ENCODE measurements around the gene OSBPL6. TPM values are rescaled to one million over a fixed set of nuclear protein-coding genes. Genes with fewer than 3 reads are reported as not detected.
A peak's percentile ranks its signal among the peaks of the same experiment; 100 is the strongest.

OSBPL6 gene
- total RNA-seq, 2 donors from 2014 or later: 5.5 to 6.1 TPM

DNA sequence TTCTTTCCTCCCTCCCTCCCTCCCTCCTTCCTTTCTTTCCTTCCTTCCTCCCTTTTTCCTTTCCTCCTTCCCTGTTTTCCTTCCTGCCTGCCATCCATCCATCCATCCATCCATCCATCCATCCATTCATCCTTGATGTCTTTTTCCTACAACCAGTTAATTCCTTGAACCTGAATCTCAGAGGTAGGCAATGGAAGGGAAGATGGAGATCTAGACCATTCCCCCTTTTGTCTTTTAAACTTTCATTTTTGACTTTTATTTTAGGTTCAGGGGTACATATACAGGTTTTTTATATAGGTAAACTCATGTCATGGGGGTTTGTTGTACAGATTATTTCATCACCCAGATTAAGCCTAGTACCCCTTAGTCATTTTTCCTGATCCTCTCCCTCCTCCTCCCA lies 97.4 kb downstream of the OSBPL6 start:
- Mint-ChIP-seq H3K36me3 (ENCODE audit: insufficient read depth in 2 of 2) (no peaks in the 10 kb centered on the region), H3K4me1 (ENCODE audit: low read depth) (no peaks in the 10 kb centered on the region), H3K27me3 (ENCODE audit: low read depth) (peaks cover 18% of the 10 kb centered on the region), H3K4me3 (no peak overlapping the region), H3K9me3 (no peaks in the 10 kb centered on the region), H3K27ac (no peak overlapping the region)
- ATAC-seq (replicated peaks in 1 of 2) (no peak), DNase-seq (no peak)

DNA sequence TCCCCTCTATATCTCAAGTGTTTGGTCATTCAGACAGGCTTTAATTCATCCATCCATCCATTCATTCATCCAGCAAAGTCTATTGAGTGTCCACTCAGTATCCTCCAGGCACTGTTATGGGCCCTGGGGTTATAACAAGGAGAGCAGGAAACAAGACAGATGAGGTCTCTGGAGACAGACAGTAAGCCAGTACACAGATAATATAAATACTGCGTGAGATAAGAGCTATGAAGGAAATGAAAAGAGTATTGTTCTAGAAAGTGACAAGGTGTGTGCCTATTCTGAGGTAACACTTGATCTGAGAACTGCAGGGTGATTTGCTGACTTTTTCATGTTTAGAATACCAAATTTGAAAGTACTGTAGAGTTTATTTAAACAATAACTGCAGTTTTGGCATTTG lies 98.3 kb downstream of the OSBPL6 start:
- no peaks in the 10 kb centered on the region for H3K9me3 Mint-ChIP-seq
- H3K36me3 Mint-ChIP-seq (ENCODE audit: insufficient read depth in 2 of 2): no peaks in the 10 kb centered on the region
- no peak overlapping the region for H3K4me3 Mint-ChIP-seq
- ATAC-seq (replicated peaks in 1 of 2) (no peak), DNase-seq (no peak)
- no peak overlapping the region for H3K27ac Mint-ChIP-seq
- no peaks in the 10 kb centered on the region for H3K4me1 Mint-ChIP-seq (ENCODE audit: low read depth)
- peaks cover 18% of the 10 kb centered on the region for H3K27me3 Mint-ChIP-seq (ENCODE audit: low read depth)

DNA sequence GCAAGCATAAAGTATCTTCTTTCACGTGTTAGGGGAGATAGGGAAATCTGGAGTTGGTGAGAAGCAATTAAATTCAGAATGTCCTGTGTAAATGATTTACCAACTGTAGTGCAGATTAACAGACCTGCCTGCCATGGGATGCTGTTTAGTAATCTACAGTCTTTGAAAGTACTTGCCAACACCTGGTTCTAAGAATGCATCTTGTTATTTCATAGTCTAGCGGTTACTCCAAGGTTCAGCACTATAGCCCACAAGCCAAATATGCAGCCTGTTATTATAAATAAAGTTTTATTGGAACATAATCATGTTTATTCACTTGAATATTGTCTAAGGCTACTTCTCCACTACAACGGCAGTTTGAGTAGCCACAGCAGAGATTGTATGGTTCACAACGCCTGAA lies 100.8 kb downstream of the OSBPL6 start:
- Mint-ChIP-seq H3K36me3 (ENCODE audit: insufficient read depth in 2 of 2) (no peaks in the 10 kb centered on the region), H3K27me3 (ENCODE audit: low read depth) (peaks cover 18% of the 10 kb centered on the region), H3K9me3 (no peaks in the 10 kb centered on the region), H3K4me1 (ENCODE audit: low read depth) (no peaks in the 10 kb centered on the region), H3K27ac (no peak overlapping the region), H3K4me3 (no peak overlapping the region)
- ATAC-seq (replicated peaks in 1 of 2) (no peak), DNase-seq (no peak)

DNA sequence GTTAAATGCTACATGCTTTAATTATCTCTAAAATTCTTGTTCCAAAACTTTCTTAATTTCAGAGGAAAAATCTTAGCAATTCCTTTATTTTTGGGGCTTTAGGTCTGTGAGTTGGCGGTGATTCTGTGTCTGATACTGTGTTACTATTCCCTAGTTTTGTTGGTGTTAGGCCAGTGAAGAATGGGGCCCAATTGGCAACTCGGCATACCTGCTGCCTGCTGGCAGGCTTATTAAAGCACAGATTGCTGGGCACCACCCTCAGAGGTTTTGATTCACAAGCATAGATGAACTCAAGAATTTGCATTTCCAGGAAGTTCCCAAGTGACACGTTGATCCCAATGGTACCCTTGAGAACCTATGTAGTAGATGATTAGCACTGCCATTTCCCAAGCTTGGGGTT lies 101.6 kb downstream of the OSBPL6 start:
- no peaks in the 10 kb centered on the region for H3K4me1 Mint-ChIP-seq (ENCODE audit: low read depth)
- DNase-seq: no peak
- no peak overlapping the region for H3K27ac Mint-ChIP-seq
- peaks cover 18% of the 10 kb centered on the region for H3K27me3 Mint-ChIP-seq (ENCODE audit: low read depth)
- H3K36me3 Mint-ChIP-seq (ENCODE audit: insufficient read depth in 2 of 2): no peaks in the 10 kb centered on the region
- H3K9me3 Mint-ChIP-seq: no peaks in the 10 kb centered on the region
- no peak overlapping the region for H3K4me3 Mint-ChIP-seq
- no peak for ATAC-seq (replicated peaks in 1 of 2)

DNA sequence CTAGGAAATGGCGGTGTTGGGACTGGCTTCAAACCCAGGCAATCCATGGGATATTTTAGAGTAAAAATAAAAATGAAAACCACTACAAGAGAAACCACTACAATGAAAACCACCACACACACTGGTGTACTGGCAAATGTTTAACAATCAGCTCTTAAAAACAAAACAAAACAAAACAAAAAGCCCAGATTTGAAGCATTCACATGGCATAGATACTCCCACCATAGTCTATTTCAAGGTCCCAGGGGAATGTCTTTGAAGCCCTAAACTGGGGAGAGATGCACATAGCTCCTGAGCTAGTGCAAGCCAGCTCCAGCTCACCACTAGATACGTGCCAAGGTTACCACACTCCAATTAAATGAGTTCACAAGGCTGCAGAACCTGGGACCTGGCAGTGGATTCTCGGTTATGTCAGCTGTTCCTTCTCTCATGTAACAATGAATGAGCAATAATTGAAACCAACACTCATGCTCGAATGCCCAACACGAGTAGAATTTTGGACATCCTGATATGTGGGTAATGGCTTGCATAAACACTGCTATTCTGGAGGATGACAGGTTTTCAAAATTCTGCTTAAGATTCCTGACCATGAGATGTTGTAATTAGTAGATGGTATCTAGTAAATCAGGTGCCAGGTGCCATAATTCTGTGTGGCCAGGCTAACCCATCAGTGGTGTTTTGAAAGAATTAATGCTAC lies 102.2 kb downstream of the OSBPL6 start:
- DNase-seq (no peak), ATAC-seq (replicated peaks in 1 of 2) (no peak)
- H3K36me3 Mint-ChIP-seq (ENCODE audit: insufficient read depth in 2 of 2): no peaks in the 10 kb centered on the region
- H3K9me3 Mint-ChIP-seq: no peaks in the 10 kb centered on the region
- H3K27me3 Mint-ChIP-seq (ENCODE audit: low read depth): peaks cover 12% of the 10 kb centered on the region
- H3K4me1 Mint-ChIP-seq (ENCODE audit: low read depth): no peaks in the 10 kb centered on the region
- no peak overlapping the region for H3K4me3 Mint-ChIP-seq
- H3K27ac Mint-ChIP-seq: no peak overlapping the region

DNA sequence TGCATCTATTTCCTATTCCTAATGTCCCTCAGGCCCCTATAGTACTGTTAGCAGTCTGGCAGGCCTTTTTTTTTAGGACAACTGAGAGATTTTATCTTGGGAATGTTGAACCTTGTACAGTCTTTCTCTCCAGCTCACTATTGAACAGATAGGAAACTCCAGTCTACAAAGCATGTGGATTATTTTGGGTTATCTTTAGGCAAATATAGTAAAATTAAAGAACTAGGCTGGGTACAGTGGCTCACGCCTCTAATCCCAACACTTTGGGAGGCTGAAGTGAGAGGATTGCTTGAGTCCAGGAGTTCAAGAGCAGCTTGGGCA lies 102.7 kb downstream of the OSBPL6 start:
- H3K4me1 Mint-ChIP-seq (ENCODE audit: low read depth): no peaks in the 10 kb centered on the region
- H3K4me3 Mint-ChIP-seq: no peak overlapping the region
- no peaks in the 10 kb centered on the region for H3K9me3 Mint-ChIP-seq
- no peak overlapping the region for H3K27ac Mint-ChIP-seq
- no peaks in the 10 kb centered on the region for H3K36me3 Mint-ChIP-seq (ENCODE audit: insufficient read depth in 2 of 2)
- no peak for DNase-seq
- peaks cover 9% of the 10 kb centered on the region for H3K27me3 Mint-ChIP-seq (ENCODE audit: low read depth)
- no peak for ATAC-seq (replicated peaks in 1 of 2)

DNA sequence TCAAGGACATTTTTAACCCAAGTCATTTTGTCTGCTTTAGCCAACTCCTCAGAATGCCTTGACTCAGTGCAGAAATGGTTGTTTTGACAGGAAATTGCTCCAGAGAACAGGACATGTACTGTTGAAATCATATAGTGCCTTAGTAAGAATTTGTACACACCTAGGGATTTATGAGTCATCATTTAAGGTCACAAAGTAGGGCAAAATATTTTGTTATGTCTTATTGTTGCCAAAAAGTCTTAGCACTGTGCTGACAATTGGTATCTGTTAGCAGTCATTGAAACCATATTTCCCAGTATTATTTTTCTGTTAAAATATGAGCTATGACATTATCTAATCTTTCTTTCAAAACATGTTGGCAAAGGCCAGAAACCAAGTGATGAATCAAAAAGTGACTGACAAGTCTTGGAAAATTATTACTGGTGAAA lies 104.5 kb downstream of the OSBPL6 start:
- H3K4me1 Mint-ChIP-seq (ENCODE audit: low read depth): no peaks in the 10 kb centered on the region
- H3K27me3 Mint-ChIP-seq (ENCODE audit: low read depth): no peaks in the 10 kb centered on the region
- ATAC-seq (replicated peaks in 1 of 2): no peak
- H3K36me3 Mint-ChIP-seq (ENCODE audit: insufficient read depth in 2 of 2): no peaks in the 10 kb centered on the region
- no peaks in the 10 kb centered on the region for H3K9me3 Mint-ChIP-seq
- H3K27ac Mint-ChIP-seq: no peak overlapping the region
- DNase-seq: no peak
- H3K4me3 Mint-ChIP-seq: no peak overlapping the region

DNA sequence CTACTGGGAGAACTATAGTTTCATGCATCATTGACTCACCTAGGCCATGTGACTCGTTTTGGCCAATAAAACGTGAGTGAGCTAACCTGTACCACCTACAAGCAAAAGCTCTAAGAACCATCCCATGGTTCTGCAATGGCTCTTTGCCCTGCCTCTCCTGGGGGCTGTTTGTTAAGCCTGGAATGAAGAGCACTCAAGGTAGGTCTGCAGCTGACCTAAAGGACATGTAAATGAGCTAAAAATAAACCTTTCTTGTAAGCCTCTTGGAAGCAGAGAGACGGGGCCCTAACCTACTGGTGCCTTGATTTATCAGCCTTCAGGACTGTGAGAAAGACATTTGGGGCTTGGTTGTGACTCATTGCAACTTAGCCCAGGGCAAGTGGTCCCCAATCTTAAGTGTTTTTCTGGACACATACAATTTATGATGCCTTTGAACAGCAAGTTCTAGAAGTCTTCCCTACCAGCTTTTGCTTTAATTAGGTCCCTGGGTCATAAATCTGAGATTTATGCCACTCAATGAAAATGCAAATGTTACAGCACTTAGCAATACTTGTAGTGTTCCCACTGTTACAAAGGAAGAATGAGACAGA lies 107.4 kb downstream of the OSBPL6 start:
- no peak overlapping the region for H3K4me3 Mint-ChIP-seq
- no peaks in the 10 kb centered on the region for H3K36me3 Mint-ChIP-seq (ENCODE audit: insufficient read depth in 2 of 2)
- H3K4me1 Mint-ChIP-seq (ENCODE audit: low read depth): peaks cover 4% of the 10 kb centered on the region
- no peak overlapping the region for H3K27ac Mint-ChIP-seq
- H3K9me3 Mint-ChIP-seq: no peaks in the 10 kb centered on the region
- ATAC-seq (replicated peaks in 1 of 2) (no peak), DNase-seq (no peak)
- H3K27me3 Mint-ChIP-seq (ENCODE audit: low read depth): no peaks in the 10 kb centered on the region

DNA sequence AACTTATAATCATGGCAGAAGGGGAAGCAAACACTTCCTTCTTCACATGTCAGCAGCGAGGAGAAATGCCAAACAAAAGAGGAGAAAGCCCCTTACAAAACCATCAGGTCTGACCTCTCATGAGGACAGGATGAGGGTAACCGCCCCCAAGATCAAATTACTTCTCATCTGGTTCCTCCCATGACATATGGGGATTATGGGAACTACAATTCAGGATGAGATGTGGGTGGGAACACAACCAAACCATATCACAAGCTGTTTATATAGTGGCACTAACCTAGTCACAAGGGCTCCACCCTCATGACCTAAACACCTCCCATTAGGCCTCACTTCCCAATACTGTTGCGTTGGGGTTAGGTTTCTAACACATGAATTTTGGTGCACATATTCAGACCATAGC lies 110.0 kb downstream of the OSBPL6 start:
- Mint-ChIP-seq H3K4me3 (no peak overlapping the region), H3K9me3 (no peaks in the 10 kb centered on the region), H3K27me3 (ENCODE audit: low read depth) (peaks cover 7% of the 10 kb centered on the region), H3K4me1 (ENCODE audit: low read depth) (peaks cover 4% of the 10 kb centered on the region), H3K27ac (no peak overlapping the region), H3K36me3 (ENCODE audit: insufficient read depth in 2 of 2) (no peaks in the 10 kb centered on the region)
- DNase-seq: no peak
- no peak for ATAC-seq (replicated peaks in 1 of 2)

DNA sequence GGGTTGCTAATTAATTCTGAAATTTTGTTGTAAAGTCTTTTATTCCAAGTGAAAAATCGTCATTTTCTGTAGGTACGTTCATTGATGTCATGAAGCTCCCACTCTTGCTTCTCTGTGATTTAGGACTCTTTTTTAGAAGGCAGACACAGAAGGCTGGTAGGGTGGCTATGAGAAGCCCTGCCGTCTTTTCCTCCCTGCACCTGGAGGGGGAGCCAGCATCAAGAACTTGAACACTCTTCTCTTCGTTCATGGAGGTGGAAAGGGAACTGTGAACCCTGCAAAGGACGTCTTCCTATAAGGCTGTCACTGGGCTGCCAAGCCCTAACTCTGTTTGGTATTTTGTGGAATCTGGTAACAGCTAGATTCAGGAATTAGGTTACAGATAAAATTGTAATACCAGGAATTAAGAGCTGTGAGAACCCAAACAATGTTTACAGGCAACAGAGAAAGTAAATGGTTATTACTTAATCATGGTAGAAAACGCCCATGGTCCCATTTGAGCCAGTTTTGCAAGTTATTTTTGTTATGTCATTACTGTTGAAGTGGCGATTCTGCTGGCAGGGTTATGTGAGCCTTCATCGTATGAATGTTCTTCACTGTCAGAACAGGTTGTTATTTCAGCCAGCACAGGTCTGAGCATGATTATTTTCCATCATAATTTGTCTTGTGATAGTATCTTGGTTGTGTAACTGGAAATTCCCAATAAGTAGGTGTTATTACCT lies 112.2 kb downstream of the OSBPL6 start:
- H3K9me3 Mint-ChIP-seq: no peaks in the 10 kb centered on the region
- H3K27me3 Mint-ChIP-seq (ENCODE audit: low read depth): peaks cover 18% of the 10 kb centered on the region
- H3K27ac Mint-ChIP-seq: no peak overlapping the region
- no peaks in the 10 kb centered on the region for H3K36me3 Mint-ChIP-seq (ENCODE audit: insufficient read depth in 2 of 2)
- ATAC-seq (replicated peaks in 1 of 2): peak; percentile 69 to 75
- no peak overlapping the region for H3K4me3 Mint-ChIP-seq
- H3K4me1 Mint-ChIP-seq (ENCODE audit: low read depth): peaks cover 4% of the 10 kb centered on the region
- peak; percentile 35 to 39 for DNase-seq

DNA sequence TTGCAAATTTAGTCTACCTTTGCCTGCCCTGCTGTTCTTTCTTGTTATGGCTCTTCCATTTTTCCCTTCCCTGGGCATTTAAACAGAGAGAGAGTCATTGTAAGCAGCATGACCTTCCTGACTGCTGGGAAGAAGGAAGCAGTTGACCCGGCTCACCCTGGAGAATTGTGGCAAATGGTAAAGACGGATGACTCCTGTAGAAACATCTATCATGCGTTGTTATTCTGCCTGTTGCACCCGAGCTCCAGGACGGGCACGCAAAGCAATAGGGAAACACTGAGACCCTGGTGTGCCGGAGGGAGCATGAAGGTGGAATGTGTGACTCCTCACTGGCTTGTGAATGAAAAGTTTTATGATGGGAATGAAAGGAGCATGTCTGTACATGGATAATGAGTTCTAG lies 113.3 kb downstream of the OSBPL6 start:
- no peak overlapping the region for H3K27ac Mint-ChIP-seq
- ATAC-seq (replicated peaks in 1 of 2) (no peak), DNase-seq (no peak)
- no peaks in the 10 kb centered on the region for H3K9me3 Mint-ChIP-seq
- no peak overlapping the region for H3K4me3 Mint-ChIP-seq
- no peaks in the 10 kb centered on the region for H3K36me3 Mint-ChIP-seq (ENCODE audit: insufficient read depth in 2 of 2)
- H3K27me3 Mint-ChIP-seq (ENCODE audit: low read depth): peaks cover 21% of the 10 kb centered on the region
- H3K4me1 Mint-ChIP-seq (ENCODE audit: low read depth): peaks cover 4% of the 10 kb centered on the region

DNA sequence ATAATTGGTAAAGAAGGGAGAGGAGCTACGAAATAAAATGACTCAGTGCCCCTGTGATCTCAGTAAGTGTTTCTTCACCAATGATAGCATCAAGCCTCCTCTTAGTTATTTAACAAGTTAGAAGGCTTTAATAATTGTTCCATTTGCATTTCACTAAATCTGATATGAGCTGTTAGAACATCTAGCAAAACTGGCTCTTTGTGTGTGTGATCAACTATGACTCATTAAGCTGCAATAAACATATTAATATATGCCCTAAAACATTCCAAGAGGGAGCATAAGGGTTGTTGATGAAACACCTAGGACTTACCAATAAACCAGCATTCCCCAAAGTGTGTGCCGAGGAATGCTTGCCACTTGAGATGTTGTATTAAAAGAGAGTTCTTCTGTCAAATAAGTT lies 115.2 kb downstream of the OSBPL6 start:
- Mint-ChIP-seq H3K9me3 (no peaks in the 10 kb centered on the region), H3K27ac (no peak overlapping the region), H3K4me3 (no peak overlapping the region), H3K4me1 (ENCODE audit: low read depth) (peaks cover 4% of the 10 kb centered on the region), H3K36me3 (ENCODE audit: insufficient read depth in 2 of 2) (no peaks in the 10 kb centered on the region), H3K27me3 (ENCODE audit: low read depth) (peaks cover 21% of the 10 kb centered on the region)
- ATAC-seq (replicated peaks in 1 of 2) (no peak), DNase-seq (no peak)

DNA sequence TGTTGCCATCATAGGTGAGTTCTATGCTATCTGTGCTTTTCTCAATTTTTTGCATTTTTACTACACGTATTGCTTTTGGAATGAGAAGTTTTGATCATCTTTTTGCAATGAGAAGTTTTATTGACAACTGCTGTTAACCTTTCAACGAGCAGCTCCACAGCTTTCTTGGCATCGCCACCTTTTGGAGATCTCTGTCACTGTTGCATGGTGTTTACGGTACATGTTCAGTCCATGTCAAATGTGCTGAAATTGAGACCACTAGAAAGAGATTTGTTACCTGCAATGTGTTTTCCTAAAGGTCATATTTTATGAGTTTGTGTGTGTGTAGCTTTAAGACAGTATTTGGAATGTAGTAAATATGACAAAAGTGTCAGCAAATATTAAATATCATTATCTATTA lies 120.8 kb downstream of the OSBPL6 start:
- Mint-ChIP-seq H3K9me3 (no peaks in the 10 kb centered on the region), H3K27ac (no peak overlapping the region), H3K4me3 (no peak overlapping the region), H3K4me1 (ENCODE audit: low read depth) (no peaks in the 10 kb centered on the region), H3K27me3 (ENCODE audit: low read depth) (peaks cover 26% of the 10 kb centered on the region), H3K36me3 (ENCODE audit: insufficient read depth in 2 of 2) (no peaks in the 10 kb centered on the region)
- ATAC-seq (replicated peaks in 1 of 2): no peak
- no peak for DNase-seq

All from activated T-cell treated with anti-CD3 and anti-CD28 coated beads, Interleukin-2, amount 50 U/mL, for 72 hours (primary cell).